Right ventricle myocardium inferior (tissue), 1 donor: ENCODE results near the gene GFM2. TPM values are rescaled to one million over a fixed set of nuclear protein-coding genes. Genes with fewer than 3 reads are reported as not detected.
"Not testable (repeated sequence)": the region's sequence is repeated elsewhere in the genome, so short reads cannot be mapped to it uniquely, and the experiment has no call there.

ENCODE experiments used
- ATAC-seq: fragments of 200-7000 bp; cut with Tn5 transposase; one replicate; pipeline ENCODE4 v1.9.1; 2020; ENCODE audit warnings: mild to moderate bottlenecking, moderate library complexity
- DNase-seq: peaks from one replicate; pipeline ENCODE4 v3.0.0; 2021; ENCODE audit errors: missing footprints
- intact Hi-C: fragments of 100-400 bp; cut with DNase I; formaldehyde crosslinking; loops from one replicate; pipeline ENCODE4 v1.11.0; 2022
- long read RNA-seq: library from polyadenylated mRNA; unstranded; transcript quantifications from one replicate; pipeline ENCODE4 v2.0.0, GENCODE V29; 2021
- total RNA-seq: library from RNA; stranded (reverse); fragmentation: NEBNext Ultra II Directional; extraction: Animal tissue kit (Norgen Biotek cat#: 25700); gene quantifications from one replicate; pipeline ENCODE4 v1.2.1, GENCODE V29; 2021
- donor health status: DM: no; HTN: yes; CAD: no; lungs with severe emphysema.

The GFM2 gene
- 44.6 TPM for total RNA-seq
- long read RNA-seq, transcript GFM2-201 (21 exons, 3,249 nt): major isoform, 26 of 32 reads
- long read RNA-seq, partial matches to known transcripts: 4 of 32 reads
- long read RNA-seq, other reads (novel, unspliced or antisense): 2 of 32 reads

- intact Hi-C loops: loop anchor here (5.0 to 10.0 kb wide), 3 partner anchors 135 to 1202 kb away; partner anchors contain the start of genes ANKRA2 and UTP15
- DNase-seq (peak; percentile 95), ATAC-seq (peak; percentile 99)
Measured at GRCh38 chr5:74766849-74767578, at the start of gene GFM2, which contains the start of gene NSA2. Gene GFM2 (minus strand): TSS chr5:74767117. CDS start chr5:74763742, 3,375 bp downstream. Gene NSA2 (plus strand): TSS chr5:74767249. CDS start chr5:74767361, 112 bp downstream.

GRCh38 chr5:74810915-74811314 is 44.0 kb upstream of the GFM2 start:
- intact Hi-C loops: no loop called here
- no peak for DNase-seq
- no peak for ATAC-seq

- no peak for DNase-seq
- no peak for ATAC-seq
- intact Hi-C loops: no loop called here
Measured at GRCh38 chr5:74801941-74802340, 35.0 kb upstream of the GFM2 start.

GRCh38 chr5:74801197-74801596 is 34.3 kb upstream of the GFM2 start:
- intact Hi-C loops: no loop called here
- DNase-seq: no peak
- no peak for ATAC-seq

- DNase-seq: no peak
- intact Hi-C loops: no loop called here
- ATAC-seq: no peak
Measured at GRCh38 chr5:74798977-74799911, 32.3 kb upstream of the GFM2 start.

- ATAC-seq, DNase-seq, intact Hi-C loops: not testable (repeated sequence)
Measured at GRCh38 chr5:74791669-74792068, 24.8 kb upstream of the GFM2 start.

GRCh38 chr5:74787424-74787823 is 20.5 kb upstream of the GFM2 start:
- DNase-seq (no peak), ATAC-seq (no peak)
- intact Hi-C loops: no loop called here

- intact Hi-C loops: no loop called here
- ATAC-seq (no peak), DNase-seq (no peak)
Measured at GRCh38 chr5:74786851-74787250, 19.9 kb upstream of the GFM2 start.

- ATAC-seq (no peak), DNase-seq (no peak)
- intact Hi-C loops: no loop called here
Measured at GRCh38 chr5:74778609-74779008, 11.7 kb upstream of the GFM2 start.

GRCh38 chr5:74772359-74772758 is 5.4 kb upstream of the GFM2 start:
- no peak for DNase-seq
- intact Hi-C loops: no loop called here
- ATAC-seq: no peak

- no peak for DNase-seq
- no peak for ATAC-seq
- intact Hi-C loops: loop anchor here (5.0 to 10.0 kb wide), 3 partner anchors 135 to 1203 kb away; partner anchors contain the start of genes ANKRA2 and UTP15
Measured at GRCh38 chr5:74767579-74767913, 629 bp upstream of the GFM2 start.

- DNase-seq (no peak), ATAC-seq (peak; percentile 49)
- intact Hi-C loops: loop anchor here (5.0 to 10.0 kb wide), 3 partner anchors 136 to 1202 kb away; partner anchors contain the start of genes ANKRA2 and UTP15
Measured at GRCh38 chr5:74766418-74766848, 484 bp downstream of the GFM2 start.

- no peak for DNase-seq
- intact Hi-C loops: loop anchor here (5.0 to 10.0 kb wide), 3 partner anchors 136 to 1201 kb away; partner anchors contain the start of genes ANKRA2 and UTP15
- no peak for ATAC-seq
Measured at GRCh38 chr5:74765929-74766328, 988 bp downstream of the GFM2 start.

GRCh38 chr5:74765201-74765600 is 1.7 kb downstream of the GFM2 start:
- intact Hi-C loops: loop anchor here (5.0 to 10.0 kb wide), 3 partner anchors 137 to 1200 kb away; partner anchors contain the start of genes ANKRA2 and UTP15
- no peak for DNase-seq
- ATAC-seq: no peak

- intact Hi-C loops: loop anchor here (10.0 kb wide), 1 partner anchor 1199 kb away; the partner anchor contains the start of genes ANKRA2 and UTP15
- DNase-seq (no peak), ATAC-seq (no peak)
Measured at GRCh38 chr5:74763504-74763903, 3.4 kb downstream of the GFM2 start.

- DNase-seq (no peak), ATAC-seq (no peak)
- intact Hi-C loops: loop anchor here (10.0 kb wide), 1 partner anchor 1198 kb away; the partner anchor contains the start of genes ANKRA2 and UTP15
Measured at GRCh38 chr5:74762599-74762998, 4.3 kb downstream of the GFM2 start.

- intact Hi-C loops: loop anchor here (10.0 kb wide), 1 partner anchor 1196 kb away; the partner anchor contains the start of genes ANKRA2 and UTP15
- no peak for DNase-seq
- ATAC-seq: no peak
Measured at GRCh38 chr5:74761241-74761640, 5.7 kb downstream of the GFM2 start.

GRCh38 chr5:74748742-74749141 is 18.2 kb downstream of the GFM2 start:
- intact Hi-C loops, DNase-seq, ATAC-seq: not testable (repeated sequence)

- no peak for ATAC-seq
- intact Hi-C loops: no loop called here
- no peak for DNase-seq
Measured at GRCh38 chr5:74738406-74738805, 28.5 kb downstream of the GFM2 start.
